Measurements from ENCODE around the gene FRMD8.
A peak's percentile ranks its signal among the peaks of the same experiment; 100 is the strongest.

FRMD8 gene

DNA sequence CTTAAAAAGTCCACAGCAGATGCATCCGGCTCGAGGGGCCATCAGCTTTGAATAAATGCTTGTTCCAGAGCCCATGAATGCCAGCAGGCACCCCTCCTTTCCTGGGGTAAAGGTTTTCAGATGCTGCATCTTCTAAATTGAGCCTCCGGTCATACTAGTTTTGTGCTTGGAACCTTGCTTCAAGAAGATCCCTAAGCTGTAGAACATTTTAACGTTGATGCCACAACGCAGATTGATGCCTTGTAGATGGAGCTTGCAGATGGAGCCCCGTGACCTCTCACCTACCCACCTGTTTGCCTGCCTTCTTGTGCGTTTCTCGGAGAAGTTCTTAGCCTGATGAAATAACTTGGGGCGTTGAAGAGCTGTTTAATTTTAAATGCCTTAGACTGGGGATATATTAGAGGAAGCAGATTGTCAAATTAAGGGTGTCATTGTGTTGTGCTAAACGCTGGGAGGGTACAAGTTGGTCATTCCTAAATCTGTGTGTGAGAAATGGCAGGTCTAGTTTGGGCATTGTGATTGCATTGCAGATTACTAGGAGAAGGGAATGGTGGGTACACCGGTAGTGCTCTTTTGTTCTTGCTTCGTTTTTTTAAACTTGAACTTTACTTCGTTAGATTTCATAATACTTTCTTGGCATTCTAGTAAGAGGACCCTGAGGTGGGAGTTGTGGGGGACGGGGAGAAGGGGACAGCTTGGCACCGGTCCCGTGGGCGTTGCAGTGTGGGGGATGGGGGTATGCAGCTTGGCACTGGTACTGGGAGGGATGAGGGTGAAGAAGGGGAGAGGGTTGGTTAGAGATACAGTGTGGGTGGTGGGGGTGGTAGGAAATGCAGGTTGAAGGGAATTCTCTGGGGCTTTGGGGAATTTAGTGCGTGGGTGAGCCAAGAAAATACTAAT lies 38.0 kb downstream of the FRMD8 start:
- 100% methylated on average over 1 of the region's 18 CpGs for WGBS (ENCODE audit: extremely low coverage, insufficient coverage, low lambda C conversion rate)
- no peak overlapping the region for H3K18ac ChIP-seq (ENCODE audit: low read length)
- H3K79me2 ChIP-seq (ENCODE audit: control insufficient read depth, insufficient read depth, low read length) = peaks cover 50% of the 10 kb centered on the region
- no peak overlapping the region for H2AK5ac ChIP-seq (ENCODE audit: low read length)
- H3K27ac ChIP-seq (ENCODE audit: low read depth, low read length) = no peak overlapping the region
- H3K4ac ChIP-seq (ENCODE audit: low read depth, low read length) = no peak overlapping the region
- no peaks in the 10 kb centered on the region for H3K27me3 ChIP-seq (ENCODE audit: insufficient read depth, low read length, poor library complexity)
- H3K9ac ChIP-seq (ENCODE audit: low read length) = peak overlapping the region; percentile 93
- H3K4me3 ChIP-seq (ENCODE audit: low read length) = peak overlapping the region; percentile 20
- H3K4me1 ChIP-seq (ENCODE audit: control insufficient read depth, low read depth, low read length) = peaks cover 36% of the 10 kb centered on the region
- H3K56ac ChIP-seq (ENCODE audit: low read length) = peak overlapping the region; percentile 95
- H2BK15ac ChIP-seq (replicated peaks; ENCODE audit: low read depth) = no peak overlapping the region
- H3K4me2 ChIP-seq (ENCODE audit: low read length) = peak overlapping the region; percentile 69
- H2BK5ac ChIP-seq (ENCODE audit: low read length) = no peak overlapping the region
- H4K8ac ChIP-seq (ENCODE audit: low read depth, low read length) = no peak overlapping the region
- H4K5ac ChIP-seq (ENCODE audit: low read length) = no peak overlapping the region
- H3K23ac ChIP-seq (ENCODE audit: low read length) = peak overlapping the region; percentile 15
- no peaks in the 10 kb centered on the region for H3K36me3 ChIP-seq (ENCODE audit: control insufficient read depth, insufficient read depth, low read length)
- peaks cover 24% of the 10 kb centered on the region for H3K79me1 ChIP-seq (ENCODE audit: low read length)
- DNase-seq = no peak
- H2BK120ac ChIP-seq (ENCODE audit: low read depth, low read length) = no peak overlapping the region

DNA sequence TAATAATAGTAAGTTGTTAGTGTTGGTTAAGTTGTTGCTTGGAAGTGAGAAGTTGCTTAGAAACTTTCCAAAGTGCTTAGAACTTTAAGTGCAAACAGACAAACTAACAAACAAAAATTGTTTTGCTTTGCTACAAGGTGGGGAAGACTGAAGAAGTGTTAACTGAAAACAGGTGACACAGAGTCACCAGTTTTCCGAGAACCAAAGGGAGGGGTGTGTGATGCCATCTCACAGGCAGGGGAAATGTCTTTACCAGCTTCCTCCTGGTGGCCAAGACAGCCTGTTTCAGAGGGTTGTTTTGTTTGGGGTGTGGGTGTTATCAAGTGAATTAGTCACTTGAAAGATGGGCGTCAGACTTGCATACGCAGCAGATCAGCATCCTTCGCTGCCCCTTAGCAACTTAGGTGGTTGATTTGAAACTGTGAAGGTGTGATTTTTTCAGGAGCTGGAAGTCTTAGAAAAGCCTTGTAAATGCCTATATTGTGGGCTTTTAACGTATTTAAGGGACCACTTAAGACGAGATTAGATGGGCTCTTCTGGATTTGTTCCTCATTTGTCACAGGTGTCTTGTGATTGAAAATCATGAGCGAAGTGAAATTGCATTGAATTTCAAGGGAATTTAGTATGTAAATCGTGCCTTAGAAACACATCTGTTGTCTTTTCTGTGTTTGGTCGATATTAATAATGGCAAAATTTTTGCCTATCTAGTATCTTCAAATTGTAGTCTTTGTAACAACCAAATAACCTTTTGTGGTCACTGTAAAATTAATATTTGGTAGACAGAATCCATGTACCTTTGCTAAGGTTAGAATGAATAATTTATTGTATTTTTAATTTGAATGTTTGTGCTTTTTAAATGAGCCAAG lies 38.9 kb downstream of the FRMD8 start:
- H3K4me3 ChIP-seq (ENCODE audit: low read length) = peak overlapping the region; percentile 12
- H3K79me1 ChIP-seq (ENCODE audit: low read length) = peaks cover 24% of the 10 kb centered on the region
- WGBS (ENCODE audit: extremely low coverage, insufficient coverage, low lambda C conversion rate) = no CpG with 5 or more reads among the region's 9 CpGs
- peaks cover 50% of the 10 kb centered on the region for H3K79me2 ChIP-seq (ENCODE audit: control insufficient read depth, insufficient read depth, low read length)
- H3K27ac ChIP-seq (ENCODE audit: low read depth, low read length) = no peak overlapping the region
- no peaks in the 10 kb centered on the region for H3K27me3 ChIP-seq (ENCODE audit: insufficient read depth, low read length, poor library complexity)
- DNase-seq = peak; percentile 94
- H4K8ac ChIP-seq (ENCODE audit: low read depth, low read length) = no peak overlapping the region
- no peak overlapping the region for H3K4ac ChIP-seq (ENCODE audit: low read depth, low read length)
- peaks cover 37% of the 10 kb centered on the region for H3K4me1 ChIP-seq (ENCODE audit: control insufficient read depth, low read depth, low read length)
- H3K56ac ChIP-seq (ENCODE audit: low read length) = no peak overlapping the region
- H2BK120ac ChIP-seq (ENCODE audit: low read depth, low read length) = no peak overlapping the region
- H3K23ac ChIP-seq (ENCODE audit: low read length) = no peak overlapping the region
- H3K36me3 ChIP-seq (ENCODE audit: control insufficient read depth, insufficient read depth, low read length) = no peaks in the 10 kb centered on the region
- no peak overlapping the region for H4K5ac ChIP-seq (ENCODE audit: low read length)
- no peak overlapping the region for H2AK5ac ChIP-seq (ENCODE audit: low read length)
- H3K4me2 ChIP-seq (ENCODE audit: low read length) = peak overlapping the region; percentile 69
- H3K18ac ChIP-seq (ENCODE audit: low read length) = no peak overlapping the region
- peak overlapping the region; percentile 93 for H3K9ac ChIP-seq (ENCODE audit: low read length)
- no peak overlapping the region for H2BK5ac ChIP-seq (ENCODE audit: low read length)
- H2BK15ac ChIP-seq (replicated peaks; ENCODE audit: low read depth) = no peak overlapping the region

DNA sequence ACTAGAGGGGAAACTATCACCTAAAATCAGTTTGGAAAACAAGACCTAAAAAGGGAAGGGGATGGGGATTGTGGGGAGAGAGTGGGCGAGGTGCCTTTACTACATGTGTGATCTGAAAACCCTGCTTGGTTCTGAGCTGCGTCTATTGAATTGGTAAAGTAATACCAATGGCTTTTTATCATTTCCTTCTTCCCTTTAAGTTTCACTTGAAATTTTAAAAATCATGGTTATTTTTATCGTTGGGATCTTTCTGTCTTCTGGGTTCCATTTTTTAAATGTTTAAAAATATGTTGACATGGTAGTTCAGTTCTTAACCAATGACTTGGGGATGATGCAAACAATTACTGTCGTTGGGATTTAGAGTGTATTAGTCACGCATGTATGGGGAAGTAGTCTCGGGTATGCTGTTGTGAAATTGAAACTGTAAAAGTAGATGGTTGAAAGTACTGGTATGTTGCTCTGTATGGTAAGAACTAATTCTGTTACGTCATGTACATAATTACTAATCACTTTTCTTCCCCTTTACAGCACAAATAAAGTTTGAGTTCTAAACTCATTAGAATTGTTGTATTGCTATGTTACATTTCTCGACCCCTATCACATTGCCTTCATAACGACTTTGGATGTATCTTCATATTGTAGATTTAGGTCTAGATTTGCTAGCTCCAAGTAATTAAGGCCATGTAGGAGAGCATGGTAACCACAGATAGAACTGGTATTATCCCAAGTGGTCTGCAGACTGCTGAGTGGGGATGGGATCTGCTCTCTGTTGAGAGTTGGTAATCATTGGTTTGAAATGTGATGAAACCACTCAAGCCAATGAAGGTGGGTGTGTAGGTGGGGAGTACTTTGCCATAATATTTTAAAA lies 39.8 kb downstream of the FRMD8 start:
- H3K36me3 ChIP-seq (ENCODE audit: control insufficient read depth, insufficient read depth, low read length) = no peaks in the 10 kb centered on the region
- H4K8ac ChIP-seq (ENCODE audit: low read depth, low read length) = no peak overlapping the region
- no peak overlapping the region for H3K18ac ChIP-seq (ENCODE audit: low read length)
- no peak overlapping the region for H2BK120ac ChIP-seq (ENCODE audit: low read depth, low read length)
- H3K79me2 ChIP-seq (ENCODE audit: control insufficient read depth, insufficient read depth, low read length) = peaks cover 50% of the 10 kb centered on the region
- peaks cover 36% of the 10 kb centered on the region for H3K4me1 ChIP-seq (ENCODE audit: control insufficient read depth, low read depth, low read length)
- peak overlapping the region; percentile 45 for H3K56ac ChIP-seq (ENCODE audit: low read length)
- no peak overlapping the region for H2BK15ac ChIP-seq (replicated peaks; ENCODE audit: low read depth)
- H3K9ac ChIP-seq (ENCODE audit: low read length) = peak overlapping the region; percentile 32
- H3K79me1 ChIP-seq (ENCODE audit: low read length) = peaks cover 24% of the 10 kb centered on the region
- H3K27me3 ChIP-seq (ENCODE audit: insufficient read depth, low read length, poor library complexity) = no peaks in the 10 kb centered on the region
- WGBS (ENCODE audit: extremely low coverage, insufficient coverage, low lambda C conversion rate) = no CpG with 5 or more reads among the region's 9 CpGs
- no peak overlapping the region for H2AK5ac ChIP-seq (ENCODE audit: low read length)
- no peak overlapping the region for H3K4me3 ChIP-seq (ENCODE audit: low read length)
- no peak overlapping the region for H4K5ac ChIP-seq (ENCODE audit: low read length)
- H3K23ac ChIP-seq (ENCODE audit: low read length) = no peak overlapping the region
- H2BK5ac ChIP-seq (ENCODE audit: low read length) = no peak overlapping the region
- no peak overlapping the region for H3K4ac ChIP-seq (ENCODE audit: low read depth, low read length)
- peak overlapping the region; percentile 37 for H3K4me2 ChIP-seq (ENCODE audit: low read length)
- H3K27ac ChIP-seq (ENCODE audit: low read depth, low read length) = no peak overlapping the region
- DNase-seq = no peak

DNA sequence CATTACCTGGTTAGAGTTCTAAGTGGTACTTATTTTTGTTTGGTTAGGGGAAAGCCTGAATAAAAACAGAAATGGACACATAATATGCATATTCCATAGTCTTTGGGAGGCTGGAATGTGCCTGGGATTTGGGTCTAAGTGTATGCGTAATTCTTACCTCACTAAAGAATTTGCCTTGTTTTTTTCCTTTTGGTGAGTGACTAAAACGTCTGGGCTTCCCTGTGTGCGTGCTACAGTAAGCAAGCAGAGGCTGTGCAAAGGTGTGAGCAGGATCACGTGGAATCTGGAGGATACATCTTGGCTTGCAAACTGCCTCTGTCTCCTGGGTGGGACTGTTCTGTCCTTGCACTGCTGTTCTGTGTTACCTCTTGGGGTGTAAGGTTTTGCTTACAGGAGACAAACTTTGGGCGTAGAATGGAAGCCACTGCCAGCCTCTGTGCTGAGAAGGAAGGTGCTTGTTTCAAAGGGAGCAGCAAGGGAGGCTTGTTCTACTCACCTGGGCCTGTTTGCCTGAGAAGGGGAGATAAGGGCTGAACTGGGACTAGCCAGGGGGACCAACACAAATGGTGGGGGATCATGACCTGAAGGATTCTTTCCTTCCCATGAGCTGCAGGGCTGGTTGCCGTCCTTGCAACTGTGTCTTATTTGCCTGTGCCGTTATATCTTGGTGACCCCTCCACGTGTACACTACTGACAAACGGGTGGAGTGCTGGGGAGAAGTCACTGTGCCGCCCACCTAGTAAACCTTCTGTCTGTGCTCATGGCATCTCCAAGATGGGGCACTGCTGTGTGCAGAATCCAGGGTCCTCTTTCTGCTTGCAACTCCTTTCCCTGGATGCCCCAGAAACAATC lies 40.6 kb downstream of the FRMD8 start:
- Histone ChIP-seq H3K4me2 (ENCODE audit: low read length) (peak overlapping the region; percentile 6), H3K36me3 (ENCODE audit: control insufficient read depth, insufficient read depth, low read length) (no peaks in the 10 kb centered on the region), H3K23ac (ENCODE audit: low read length) (no peak overlapping the region), H2AK5ac (ENCODE audit: low read length) (no peak overlapping the region), H3K27me3 (ENCODE audit: insufficient read depth, low read length, poor library complexity) (no peaks in the 10 kb centered on the region), H4K8ac (ENCODE audit: low read depth, low read length) (no peak overlapping the region), H3K79me2 (ENCODE audit: control insufficient read depth, insufficient read depth, low read length) (peaks cover 50% of the 10 kb centered on the region), H2BK5ac (ENCODE audit: low read length) (peak overlapping the region; percentile 24), H3K27ac (ENCODE audit: low read depth, low read length) (no peak overlapping the region), H3K79me1 (ENCODE audit: low read length) (peaks cover 24% of the 10 kb centered on the region), H3K18ac (ENCODE audit: low read length) (no peak overlapping the region), H2BK15ac (replicated peaks; ENCODE audit: low read depth) (no peak overlapping the region), H3K56ac (ENCODE audit: low read length) (peak overlapping the region; percentile 12), H3K4me3 (ENCODE audit: low read length) (no peak overlapping the region), H3K4ac (ENCODE audit: low read depth, low read length) (no peak overlapping the region), H3K9ac (ENCODE audit: low read length) (peak overlapping the region; percentile 23), H2BK120ac (ENCODE audit: low read depth, low read length) (no peak overlapping the region), H4K5ac (ENCODE audit: low read length) (no peak overlapping the region), H3K4me1 (ENCODE audit: control insufficient read depth, low read depth, low read length) (peaks cover 30% of the 10 kb centered on the region)
- WGBS (ENCODE audit: extremely low coverage, insufficient coverage, low lambda C conversion rate) = no CpG with 5 or more reads among the region's 10 CpGs
- DNase-seq = peak; percentile 83

Measured in mesendoderm (in vitro differentiated cells).